ENCODE data around the gene PRDM16. TPM values are rescaled to one million over a fixed set of nuclear protein-coding genes. Genes with fewer than 3 reads are reported as not detected.
A peak's percentile ranks its signal among the peaks of the same experiment; 100 is the strongest.

Gene PRDM16
- total and polyA plus RNA-seq, 2 experiments from 2014 or later: 41.8 to 55.8 TPM

- Histone ChIP-seq H3K36me3 (no peaks in the 10 kb centered on the region), H3K9me3 (ENCODE audit: low read depth) (no peaks in the 10 kb centered on the region), H3K27me3 (no peaks in the 10 kb centered on the region), H3K4me3 (no peak overlapping the region), H3K27ac (peak overlapping the region; percentile 12), H3K4me1 (ENCODE audit: low read depth) (peaks cover 23% of the 10 kb centered on the region)
- TF ChIP-seq CTCF (IDR thresholded peaks at IDR 0.05; ENCODE audit: low read depth, low read length): no peak
- DNase-seq (ENCODE audit: low read depth in 1 of 2, low spot score in 1 of 2): no peak
Measured at GRCh38 chr1:3116560-3116959, 47.6 kb downstream of the PRDM16 start.

GRCh38 chr1:3117879-3118278 is 48.9 kb downstream of the PRDM16 start:
- TF ChIP-seq CTCF (IDR thresholded peaks at IDR 0.05; ENCODE audit: low read depth, low read length): no peak
- no peak for DNase-seq (ENCODE audit: low read depth in 1 of 2, low spot score in 1 of 2)
- peaks cover 23% of the 10 kb centered on the region for H3K4me1 ChIP-seq (ENCODE audit: low read depth)
- H3K27ac ChIP-seq: no peak overlapping the region
- H3K36me3 ChIP-seq: no peaks in the 10 kb centered on the region
- no peak overlapping the region for H3K4me3 ChIP-seq
- no peaks in the 10 kb centered on the region for H3K9me3 ChIP-seq (ENCODE audit: low read depth)
- H3K27me3 ChIP-seq: no peaks in the 10 kb centered on the region

GRCh38 chr1:3119061-3119460 is 50.1 kb downstream of the PRDM16 start:
- no peak for DNase-seq (ENCODE audit: low read depth in 1 of 2, low spot score in 1 of 2)
- Histone ChIP-seq H3K4me1 (ENCODE audit: low read depth) (peaks cover 23% of the 10 kb centered on the region), H3K36me3 (no peaks in the 10 kb centered on the region), H3K4me3 (no peak overlapping the region), H3K9me3 (ENCODE audit: low read depth) (no peaks in the 10 kb centered on the region), H3K27me3 (no peaks in the 10 kb centered on the region), H3K27ac (no peak overlapping the region)
- TF ChIP-seq CTCF (IDR thresholded peaks at IDR 0.05; ENCODE audit: low read depth, low read length): no peak

- Histone ChIP-seq H3K4me1 (ENCODE audit: low read depth) (peaks cover 23% of the 10 kb centered on the region), H3K27ac (no peak overlapping the region), H3K27me3 (no peaks in the 10 kb centered on the region), H3K4me3 (no peak overlapping the region), H3K9me3 (ENCODE audit: low read depth) (no peaks in the 10 kb centered on the region), H3K36me3 (no peaks in the 10 kb centered on the region)
- no peak for DNase-seq (ENCODE audit: low read depth in 1 of 2, low spot score in 1 of 2)
- no peak for TF ChIP-seq CTCF (IDR thresholded peaks at IDR 0.05; ENCODE audit: low read depth, low read length)
Measured at GRCh38 chr1:3119725-3120124, 50.7 kb downstream of the PRDM16 start.

- Histone ChIP-seq H3K36me3 (no peaks in the 10 kb centered on the region), H3K9me3 (ENCODE audit: low read depth) (no peaks in the 10 kb centered on the region), H3K4me3 (no peak overlapping the region), H3K4me1 (ENCODE audit: low read depth) (peaks cover 23% of the 10 kb centered on the region), H3K27ac (peak overlapping the region; percentile 43), H3K27me3 (no peaks in the 10 kb centered on the region)
- DNase-seq (ENCODE audit: low read depth in 1 of 2, low spot score in 1 of 2): no peak
- TF ChIP-seq CTCF (IDR thresholded peaks at IDR 0.05; ENCODE audit: low read depth, low read length): no peak
Measured at GRCh38 chr1:3120140-3120539, 51.1 kb downstream of the PRDM16 start.

GRCh38 chr1:3120994-3121393 is 52.0 kb downstream of the PRDM16 start:
- H3K4me3 ChIP-seq: no peak overlapping the region
- no peak for TF ChIP-seq CTCF (IDR thresholded peaks at IDR 0.05; ENCODE audit: low read depth, low read length)
- peaks cover 31% of the 10 kb centered on the region for H3K4me1 ChIP-seq (ENCODE audit: low read depth)
- H3K9me3 ChIP-seq (ENCODE audit: low read depth): no peaks in the 10 kb centered on the region
- no peaks in the 10 kb centered on the region for H3K27me3 ChIP-seq
- no peaks in the 10 kb centered on the region for H3K36me3 ChIP-seq
- H3K27ac ChIP-seq: peak overlapping the region; percentile 43
- no peak for DNase-seq (ENCODE audit: low read depth in 1 of 2, low spot score in 1 of 2)

Measured in cardiac muscle cell (in vitro differentiated cells and primary cell).